GM18505 (cell line): ENCODE measurements around the gene TWNK.

Source experiments
- ATAC-seq: cut with Tn5 transposase; IDR thresholded peaks from one replicate; pipeline ENCODE4 v1.9.1; 2021; ENCODE audit not compliant: unreplicated experiment
- POLR2A ChIP-seq: IDR thresholded peaks from 4 replicates; pipeline ENCODE4 v1.6.1; 2011; ENCODE audit warnings: borderline replicate concordance; ENCODE audit not compliant: insufficient read depth, insufficient read length; ENCODE audit errors: extremely low read depth

The TWNK gene

GRCh38 chr10:101042667-101043362 lies 55.5 kb downstream of the TWNK start:
- peak; percentile 84 for ATAC-seq
- TF ChIP-seq POLR2A, result peak; percentile 78

- no peak for ATAC-seq
- TF ChIP-seq POLR2A, result no peak
Observed at GRCh38 chr10:101043363-101043707, 56.0 kb downstream of the TWNK start.
